Pancreas (tissue), 10 donors: Measurements from ENCODE around the gene RSU1. TPM values are rescaled to one million over a fixed set of nuclear protein-coding genes. Genes with fewer than 3 reads are reported as not detected.

ENCODE experiments used
- ATAC-seq, 4 donors: fragments of 200-7000 bp; cut with Tn5 transposase; one replicate each; pipeline versions ENCODE4 v1.8.0 to v1.9.1; 2020; ENCODE audit warnings: mild to moderate bottlenecking in 4 of 4, moderate library complexity in 4 of 4
- DNase-seq, 6 donors: peaks; one replicate each; pipeline ENCODE4 v3.0.0-alpha.2; 2020
- FAIRE-seq: peaks from 2 replicates; lab custom pipeline; 2012; peaks lifted over from hg19 to GRCh38; lab: Jason Lieb, UNC
- H3K27ac ChIP-seq, 4 donors: fragments of 200-600 bp; sonication (generic); 1 replicate in 3 of 4; 2 replicates in 1 of 4; pipeline versions ENCODE4 v1.5.0 to v1.8.0; 2020
- H3K27me3 ChIP-seq, 4 donors: fragments of 200-600 bp; one replicate each; pipeline ENCODE4 v1.8.0; 2021
- H3K36me3 ChIP-seq, 3 donors: fragments of 200-600 bp; sonication (generic) in 1 of 3; one replicate each; pipeline versions ENCODE4 v1.5.0 to v1.8.0; 2020 to 2021
- H3K4me1 ChIP-seq, 3 donors: fragments of 200-600 bp; one replicate each; pipeline ENCODE4 v1.8.0; 2021
- H3K4me3 ChIP-seq, 4 donors: fragments of 200-600 bp; sonication (generic) in 2 of 4; one replicate each; pipeline versions ENCODE4 v1.5.0 to v1.8.0; 2020 to 2021
- H3K9me3 ChIP-seq, 4 donors: fragments of 200-600 bp; one replicate each; pipeline ENCODE4 v1.8.0; 2021
- CTCF ChIP-seq, 4 donors: fragments of 200-600 bp; sonication (generic) in 3 of 4; IDR thresholded peaks; one replicate each; pipeline versions ENCODE4 v1.5.0 to v1.8.0; 2021; ENCODE audit warnings: antibody characterized with exemption in 4 of 4
- WGBS, 2 donors: extraction: QIAGEN DNeasy Blood & Tissue Kit; methylation state at CpG; one replicate each; pipeline ENCODE4 v1.1.7; 2013; 5-methylcytosine and 5-hydroxymethylcytosine counted together
- intact Hi-C, 3 donors: fragments of 100-400 bp; cut with DNase I; formaldehyde crosslinking; loops; one replicate each; pipeline versions ENCODE4 v1.11.1 to v1.14.2; 2022
- polyA plus RNA-seq, 2 donors: library from polyadenylated mRNA; stranded (reverse); fragments of 200-250 nt; gene quantifications; one replicate each; pipeline ENCODE4 v1.2.3, GENCODE V29; 2013
- total RNA-seq, 6 donors: library from RNA; stranded (reverse); fragmentation: NEBNext Ultra II Directional in 4 of 6; extraction: Animal tissue kit (Norgen Biotek cat#: 25700) in 4 of 6; gene quantifications; one replicate each; pipeline versions ENCODE4 v1.2.1 to v1.2.4, GENCODE V29; 2021 to 2023
- donor health status: healthy with polysubstance abuse.
- donor health status: DM: no; HTN: no; CAD: no; lungs with moderate emphysema.
- donor health status: DM: no; HTN: no; CAD: no.
- donor health status: control.
- donor health status: control.
- donor health status: Bipolar disorder and iron deficiency.
- donor health status: DM: yes; HTN: yes; CAD: no.
- donor health status: DM: no; HTN: no; CAD: no.
- donor health status: DM: no; HTN: no; CAD: no.
- donor health status: DM: yes; HTN: yes; CAD: no.

The RSU1 gene
- total and polyA plus RNA-seq, 8 donors: 14.7 to 42.3 (median 29.6) TPM

- WGBS, 2 donors: 73 to 78% methylated on average over 2 of the region's 2 CpGs
- ATAC-seq: no peak
- intact Hi-C loops: no loop called here
Measured at GRCh38 chr10:16603308-16603707, 213.9 kb downstream of the RSU1 start.

GRCh38 chr10:16602104-16602775, 215.0 kb downstream of the RSU1 start:
- Histone ChIP-seq H3K27ac (no peak overlapping the region), H3K4me1 (no peaks in the 10 kb centered on the region), H3K4me3 (no peak overlapping the region), H3K9me3 (no peaks in the 10 kb centered on the region), H3K36me3 (no peaks in the 10 kb centered on the region), H3K27me3 (no peaks in the 10 kb centered on the region)
- TF ChIP-seq CTCF (IDR thresholded peaks at IDR 0.05): no peak
- WGBS, 2 donors: 80 to 84% methylated on average over 8 of the region's 8 CpGs
- no peak for DNase-seq
- FAIRE-seq: no peak
- ATAC-seq: no peak
- intact Hi-C loops: no loop called here

More at GRCh38 chr10:16603308-16603707, 213.9 kb downstream of the RSU1 start:
- no peak for FAIRE-seq
- Histone ChIP-seq H3K4me1 (no peaks in the 10 kb centered on the region), H3K36me3 (no peaks in the 10 kb centered on the region), H3K27ac (no peak overlapping the region), H3K9me3 (no peaks in the 10 kb centered on the region), H3K27me3 (no peaks in the 10 kb centered on the region), H3K4me3 (no peak overlapping the region)
- no peak for TF ChIP-seq CTCF (IDR thresholded peaks at IDR 0.05)
- DNase-seq: no peak

- H3K27me3 ChIP-seq: no peaks in the 10 kb centered on the region
- no peak for TF ChIP-seq CTCF (IDR thresholded peaks at IDR 0.05)
- 70 to 72% methylated on average over 8 of the region's 8 CpGs for WGBS, 2 donors
- intact Hi-C loops: no loop called here
- ATAC-seq (no peak), FAIRE-seq (no peak), DNase-seq (no peak)
- H3K27ac ChIP-seq: no peak overlapping the region
- H3K9me3 ChIP-seq: no peaks in the 10 kb centered on the region
- no peaks in the 10 kb centered on the region for H3K4me1 ChIP-seq
- H3K4me3 ChIP-seq: no peak overlapping the region
- no peaks in the 10 kb centered on the region for H3K36me3 ChIP-seq
Measured at GRCh38 chr10:16599662-16600061, 217.6 kb downstream of the RSU1 start.

GRCh38 chr10:16597656-16598055, 219.6 kb downstream of the RSU1 start:
- H3K27ac ChIP-seq: no peak overlapping the region
- no peak overlapping the region for H3K4me3 ChIP-seq
- no peaks in the 10 kb centered on the region for H3K27me3 ChIP-seq
- ATAC-seq: no peak
- no peaks in the 10 kb centered on the region for H3K4me1 ChIP-seq
- peaks cover 0 to 4% (median 0%) of the 10 kb centered on the region in 3 donors for H3K36me3 ChIP-seq
- no peaks in the 10 kb centered on the region for H3K9me3 ChIP-seq
- TF ChIP-seq CTCF (IDR thresholded peaks at IDR 0.05): no peak
- DNase-seq: no peak
- intact Hi-C loops: no loop called here
- no peak for FAIRE-seq
- 94 to 95% methylated on average over 11 of the region's 11 CpGs for WGBS, 2 donors

- no peaks in the 10 kb centered on the region for H3K27me3 ChIP-seq
- intact Hi-C loops: no loop called here
- no peak overlapping the region for H3K27ac ChIP-seq
- FAIRE-seq: no peak
- DNase-seq: no peak
- H3K36me3 ChIP-seq: peaks cover 0 to 4% (median 0%) of the 10 kb centered on the region in 3 donors
- no peak for ATAC-seq
- 92% methylated on average over 11 of the region's 11 CpGs for WGBS, 2 donors
- TF ChIP-seq CTCF (IDR thresholded peaks at IDR 0.05): no peak
- H3K4me1 ChIP-seq: no peaks in the 10 kb centered on the region
- no peaks in the 10 kb centered on the region for H3K9me3 ChIP-seq
- no peak overlapping the region for H3K4me3 ChIP-seq
Measured at GRCh38 chr10:16592378-16592777, 224.8 kb downstream of the RSU1 start.
